Progenitor cell of endocrine pancreas (in vitro differentiated cells): ENCODE results near the gene RBMS1. TPM values are rescaled to one million over a fixed set of nuclear protein-coding genes. Genes with fewer than 3 reads are reported as not detected.

Experiments used
- DNase-seq: peaks from one replicate; pipeline ENCODE4 v3.0.0; 2021; ENCODE audit warnings: low spot score; ENCODE audit not compliant: unreplicated experiment
- H3K27ac Mint-ChIP-seq: 2 replicates; pipeline ENCODE4 v1.8.0; 2021; ENCODE audit warnings: mild to moderate bottlenecking, moderate library complexity, mixed read lengths
- H3K27me3 Mint-ChIP-seq: 2 replicates; pipeline ENCODE4 v1.8.0; 2021; ENCODE audit warnings: mixed read lengths
- H3K36me3 Mint-ChIP-seq: 2 replicates; pipeline ENCODE4 v1.8.0; 2022; ENCODE audit warnings: mixed read lengths; ENCODE audit not compliant: insufficient read depth
- H3K4me1 Mint-ChIP-seq: 2 replicates; pipeline ENCODE4 v1.8.0; 2021; ENCODE audit warnings: low read depth, mixed read lengths
- H3K4me3 Mint-ChIP-seq: 2 replicates; pipeline ENCODE4 v1.8.0; 2021; ENCODE audit warnings: low read depth, mild to moderate bottlenecking, moderate library complexity, mixed read lengths
- H3K9me3 Mint-ChIP-seq: 2 replicates; pipeline ENCODE4 v1.8.0; 2021; ENCODE audit warnings: low read depth, mixed read lengths
- CTCF ChIP-seq: fragments of 200-600 bp; sonication (generic); IDR thresholded peaks from one replicate; pipeline ENCODE4 v1.5.0; 2021; ENCODE audit warnings: antibody characterized with exemption, mild to moderate bottlenecking; ENCODE audit not compliant: unreplicated experiment
- total RNA-seq: library from RNA; stranded (reverse); gene quantifications from 2 replicates; pipeline ENCODE4 v1.2.1, GENCODE V29; 2021

Gene RBMS1
- total RNA-seq, 1 donor from 2014 or later: 59.8 TPM

- Mint-ChIP-seq H3K4me3 (no peak overlapping the region), H3K36me3 (no peaks in the 10 kb centered on the region), H3K27ac (no peak overlapping the region), H3K27me3 (no peaks in the 10 kb centered on the region), H3K4me1 (peaks cover 9% of the 10 kb centered on the region), H3K9me3 (no peaks in the 10 kb centered on the region)
- TF ChIP-seq CTCF: no peak
- DNase-seq: no peak
These were observed 41.4 kb upstream of the RBMS1 start for GRCh38 chr2:160534996-160535395.

GRCh38 chr2:160534249-160534648, 40.6 kb upstream of the RBMS1 start:
- Mint-ChIP-seq H3K4me1 (peaks cover 9% of the 10 kb centered on the region), H3K4me3 (no peak overlapping the region), H3K36me3 (no peaks in the 10 kb centered on the region), H3K9me3 (no peaks in the 10 kb centered on the region), H3K27me3 (no peaks in the 10 kb centered on the region), H3K27ac (no peak overlapping the region)
- no peak for TF ChIP-seq CTCF
- no peak for DNase-seq

GRCh38 chr2:160533482-160533881, 39.9 kb upstream of the RBMS1 start:
- TF ChIP-seq CTCF: no peak
- H3K9me3 Mint-ChIP-seq: no peaks in the 10 kb centered on the region
- peaks cover 7% of the 10 kb centered on the region for H3K4me1 Mint-ChIP-seq
- no peak overlapping the region for H3K27ac Mint-ChIP-seq
- no peaks in the 10 kb centered on the region for H3K27me3 Mint-ChIP-seq
- H3K36me3 Mint-ChIP-seq: no peaks in the 10 kb centered on the region
- DNase-seq: no peak
- H3K4me3 Mint-ChIP-seq: no peak overlapping the region

- no peak overlapping the region for H3K27ac Mint-ChIP-seq
- DNase-seq: no peak
- no peaks in the 10 kb centered on the region for H3K36me3 Mint-ChIP-seq
- H3K4me3 Mint-ChIP-seq: no peak overlapping the region
- no peaks in the 10 kb centered on the region for H3K9me3 Mint-ChIP-seq
- peaks cover 7% of the 10 kb centered on the region for H3K4me1 Mint-ChIP-seq
- TF ChIP-seq CTCF: no peak
- H3K27me3 Mint-ChIP-seq: no peaks in the 10 kb centered on the region
These were observed 38.8 kb upstream of the RBMS1 start for GRCh38 chr2:160532388-160532787.

GRCh38 chr2:160522951-160523710, 29.5 kb upstream of the RBMS1 start:
- no peaks in the 10 kb centered on the region for H3K4me1 Mint-ChIP-seq
- TF ChIP-seq CTCF: no peak
- DNase-seq: no peak
- H3K9me3 Mint-ChIP-seq: no peaks in the 10 kb centered on the region
- H3K4me3 Mint-ChIP-seq: no peak overlapping the region
- no peak overlapping the region for H3K27ac Mint-ChIP-seq
- no peaks in the 10 kb centered on the region for H3K36me3 Mint-ChIP-seq
- H3K27me3 Mint-ChIP-seq: no peaks in the 10 kb centered on the region
